Measurements from ENCODE around the gene SLC7A9.
"Not testable (repeated sequence)": the region's sequence is repeated elsewhere in the genome, so short reads cannot be mapped to it uniquely, and the experiment has no call there.

Gene SLC7A9

GRCh38 chr19:32863841-32864240 lies 5.7 kb downstream of the SLC7A9 start:
- DNase-seq (ENCODE audit: low spot score): no peak

- DNase-seq (ENCODE audit: low spot score): no peak
Measured at GRCh38 chr19:32863301-32863700, 6.3 kb downstream of the SLC7A9 start.

GRCh38 chr19:32862741-32863140 lies 6.8 kb downstream of the SLC7A9 start:
- DNase-seq (ENCODE audit: low spot score): no peak

GRCh38 chr19:32862173-32862572 lies 7.4 kb downstream of the SLC7A9 start:
- no peak for DNase-seq (ENCODE audit: low spot score)

- DNase-seq (ENCODE audit: low spot score): no peak
Measured at GRCh38 chr19:32861596-32861995, 8.0 kb downstream of the SLC7A9 start.

GRCh38 chr19:32859591-32859990 lies 10.0 kb downstream of the SLC7A9 start:
- DNase-seq (ENCODE audit: low spot score): no peak

- no peak for DNase-seq (ENCODE audit: low spot score)
Measured at GRCh38 chr19:32858559-32858958, 11.0 kb downstream of the SLC7A9 start.

- no peak for DNase-seq (ENCODE audit: low spot score)
Measured at GRCh38 chr19:32858155-32858554, 11.4 kb downstream of the SLC7A9 start.

GRCh38 chr19:32857584-32857983 lies 12.0 kb downstream of the SLC7A9 start:
- DNase-seq (ENCODE audit: low spot score): no peak

- not testable (repeated sequence) for DNase-seq (ENCODE audit: low spot score)
Measured at GRCh38 chr19:32856818-32857217, 12.7 kb downstream of the SLC7A9 start.

GRCh38 chr19:32852216-32852615 lies 17.4 kb downstream of the SLC7A9 start:
- no peak for DNase-seq (ENCODE audit: low spot score)

GRCh38 chr19:32848035-32848434 lies 21.5 kb downstream of the SLC7A9 start:
- DNase-seq (ENCODE audit: low spot score): not testable (repeated sequence)

GRCh38 chr19:32843716-32844245 lies 25.8 kb downstream of the SLC7A9 start:
- DNase-seq (ENCODE audit: low spot score): no peak

- DNase-seq (ENCODE audit: low spot score): no peak
Measured at GRCh38 chr19:32842061-32842460, 27.5 kb downstream of the SLC7A9 start.

- DNase-seq (ENCODE audit: low spot score): no peak
Measured at GRCh38 chr19:32837531-32837930, 32.0 kb downstream of the SLC7A9 start.

- DNase-seq (ENCODE audit: low spot score): not testable (repeated sequence)
Measured at GRCh38 chr19:32833388-32833787, 36.2 kb downstream of the SLC7A9 start.

GRCh38 chr19:32832825-32833224 lies 36.7 kb downstream of the SLC7A9 start:
- DNase-seq (ENCODE audit: low spot score): not testable (repeated sequence)

GRCh38 chr19:32832094-32832493 lies 37.5 kb downstream of the SLC7A9 start:
- DNase-seq (ENCODE audit: low spot score): not testable (repeated sequence)

GRCh38 chr19:32831611-32832010 lies 38.0 kb downstream of the SLC7A9 start:
- no peak for DNase-seq (ENCODE audit: low spot score)

GRCh38 chr19:32830231-32831014 lies 39.1 kb downstream of the SLC7A9 start:
- no peak for DNase-seq (ENCODE audit: low spot score)

GRCh38 chr19:32829345-32829896 lies 40.1 kb downstream of the SLC7A9 start:
- DNase-seq (ENCODE audit: low spot score): no peak

GRCh38 chr19:32828643-32829344 lies 40.8 kb downstream of the SLC7A9 start:
- DNase-seq (ENCODE audit: low spot score): no peak

- no peak for DNase-seq (ENCODE audit: low spot score)
Measured at GRCh38 chr19:32828139-32828538, 41.4 kb downstream of the SLC7A9 start.
